GM19438 (cell line): Measurements from ENCODE around the gene COL4A2.

Experiments
- ATAC-seq: cut with Tn5 transposase; IDR thresholded peaks from one replicate; pipeline ENCODE4 v1.9.1; 2021; ENCODE audit warnings: low read depth; ENCODE audit not compliant: unreplicated experiment

Gene COL4A2

GRCh38 chr13:110413016-110413675 is 106.1 kb downstream of the COL4A2 start:
- ATAC-seq = no peak

- ATAC-seq = no peak
Observed at GRCh38 chr13:110413676-110414040, 106.6 kb downstream of the COL4A2 start.

- ATAC-seq = no peak
Observed at GRCh38 chr13:110414283-110414682, 107.2 kb downstream of the COL4A2 start.

- ATAC-seq = no peak
Observed at GRCh38 chr13:110414931-110415330, 107.8 kb downstream of the COL4A2 start.

- no peak for ATAC-seq
Observed at GRCh38 chr13:110415669-110416068, 108.6 kb downstream of the COL4A2 start.

GRCh38 chr13:110416131-110417025 is 109.3 kb downstream of the COL4A2 start:
- no peak for ATAC-seq

GRCh38 chr13:110418944-110419343 is 111.9 kb downstream of the COL4A2 start:
- peak; percentile 21 for ATAC-seq

GRCh38 chr13:110419381-110419791 is 112.3 kb downstream of the COL4A2 start:
- peak; percentile 56 for ATAC-seq

- ATAC-seq = no peak
Observed at GRCh38 chr13:110419946-110420345, 112.9 kb downstream of the COL4A2 start.

- no peak for ATAC-seq
Observed at GRCh38 chr13:110420626-110421025, 113.5 kb downstream of the COL4A2 start.

GRCh38 chr13:110421061-110421460 is 114.0 kb downstream of the COL4A2 start:
- ATAC-seq = no peak

GRCh38 chr13:110421696-110422385 is 114.8 kb downstream of the COL4A2 start:
- ATAC-seq = no peak

GRCh38 chr13:110422913-110423688 is 116.0 kb downstream of the COL4A2 start:
- ATAC-seq = no peak

- no peak for ATAC-seq
Observed at GRCh38 chr13:110423689-110424302, 116.7 kb downstream of the COL4A2 start.

GRCh38 chr13:110424569-110425443 is 117.7 kb downstream of the COL4A2 start:
- no peak for ATAC-seq

- ATAC-seq = no peak
Observed at GRCh38 chr13:110425444-110425780, 118.3 kb downstream of the COL4A2 start.

GRCh38 chr13:110426735-110427134 is 119.7 kb downstream of the COL4A2 start:
- no peak for ATAC-seq

- no peak for ATAC-seq
Observed at GRCh38 chr13:110428313-110428712, 121.2 kb downstream of the COL4A2 start.
